HG02840 (cell line): ENCODE results near the gene POLR1F.
"Not testable (repeated sequence)": the region's sequence is repeated elsewhere in the genome, so short reads cannot be mapped to it uniquely, and the experiment has no call there.

Experiments used
- ATAC-seq: cut with Tn5 transposase; IDR thresholded peaks from one replicate; pipeline ENCODE4 v1.9.1; 2021; ENCODE audit warnings: mild to moderate bottlenecking, moderate library complexity, moderate number of reproducible peaks; ENCODE audit not compliant: unreplicated experiment, low FRiP score

The POLR1F gene, protein sequence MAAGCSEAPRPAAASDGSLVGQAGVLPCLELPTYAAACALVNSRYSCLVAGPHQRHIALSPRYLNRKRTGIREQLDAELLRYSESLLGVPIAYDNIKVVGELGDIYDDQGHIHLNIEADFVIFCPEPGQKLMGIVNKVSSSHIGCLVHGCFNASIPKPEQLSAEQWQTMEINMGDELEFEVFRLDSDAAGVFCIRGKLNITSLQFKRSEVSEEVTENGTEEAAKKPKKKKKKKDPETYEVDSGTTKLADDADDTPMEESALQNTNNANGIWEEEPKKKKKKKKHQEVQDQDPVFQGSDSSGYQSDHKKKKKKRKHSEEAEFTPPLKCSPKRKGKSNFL

DNA sequence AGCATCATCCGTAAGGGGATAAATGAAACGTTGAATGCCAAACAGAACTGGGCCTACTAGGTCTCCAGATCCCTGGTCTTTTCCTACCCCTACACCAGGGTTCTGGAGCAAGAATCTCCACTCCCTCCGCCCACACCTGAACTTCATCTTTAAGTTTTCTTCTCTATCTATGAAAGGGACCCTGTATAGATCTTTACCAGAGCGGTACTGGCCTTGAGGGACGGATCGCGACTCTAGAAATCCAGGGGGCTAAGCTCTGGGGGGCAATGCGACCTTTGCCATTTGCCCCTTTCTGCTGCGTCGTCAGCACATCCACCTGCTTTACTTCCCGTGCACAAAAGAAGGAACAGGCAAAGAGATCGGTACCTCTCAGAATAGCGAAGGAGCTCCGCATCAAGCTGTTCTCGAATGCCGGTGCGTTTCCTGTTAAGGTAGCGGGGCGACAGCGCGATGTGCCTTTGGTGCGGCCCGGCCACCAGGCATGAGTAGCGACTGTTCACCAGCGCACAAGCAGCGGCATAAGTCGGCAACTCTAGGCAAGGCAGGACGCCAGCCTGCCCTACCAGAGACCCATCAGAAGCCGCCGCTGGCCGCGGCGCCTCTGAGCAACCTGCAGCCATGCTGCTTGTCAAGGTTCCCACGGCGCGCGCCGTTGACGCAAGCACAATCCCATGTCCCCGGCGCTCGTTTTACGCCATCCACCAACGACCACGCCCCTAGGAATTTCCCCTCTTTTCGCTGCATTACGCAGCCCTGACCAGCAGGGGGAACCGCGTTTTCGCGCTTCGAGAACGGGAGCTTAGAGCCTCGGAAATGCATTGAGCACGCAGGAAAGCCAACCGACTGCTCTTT, at the start of gene POLR1F:
Gene POLR1F (minus strand): TSS at position 641 of the 852 bp plus-strand sequence. CDS start 21 bp downstream, at position 620.
- peak; percentile 99 for ATAC-seq

DNA sequence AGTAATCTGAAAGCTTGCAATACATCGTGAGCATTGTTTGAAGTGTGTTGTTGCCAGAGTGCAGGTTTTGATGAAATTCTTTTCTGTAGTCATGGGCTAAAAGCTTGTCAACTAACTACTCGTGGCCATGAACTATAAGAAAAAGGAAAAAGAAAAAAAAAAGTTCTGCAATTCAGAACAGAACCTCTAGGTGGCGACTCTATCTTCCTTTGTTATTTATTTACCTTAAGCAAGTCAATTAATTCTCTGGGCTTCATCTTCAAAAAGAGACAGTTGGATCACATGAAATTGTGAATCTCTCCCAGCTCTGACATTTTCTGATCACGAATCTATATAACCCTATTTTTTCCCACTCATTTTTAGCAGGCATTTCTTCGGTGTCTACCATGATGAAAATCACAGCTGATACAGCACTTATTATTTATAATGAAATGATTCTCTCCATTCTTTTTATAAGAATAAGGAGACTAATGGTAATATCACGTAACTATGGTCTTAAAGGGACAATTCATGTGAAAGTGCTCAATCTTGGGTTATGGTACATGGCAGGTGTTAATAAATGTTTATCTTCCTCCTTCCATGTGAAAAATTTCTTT, 45.8 kb upstream of the POLR1F start:
- ATAC-seq, result no peak

DNA sequence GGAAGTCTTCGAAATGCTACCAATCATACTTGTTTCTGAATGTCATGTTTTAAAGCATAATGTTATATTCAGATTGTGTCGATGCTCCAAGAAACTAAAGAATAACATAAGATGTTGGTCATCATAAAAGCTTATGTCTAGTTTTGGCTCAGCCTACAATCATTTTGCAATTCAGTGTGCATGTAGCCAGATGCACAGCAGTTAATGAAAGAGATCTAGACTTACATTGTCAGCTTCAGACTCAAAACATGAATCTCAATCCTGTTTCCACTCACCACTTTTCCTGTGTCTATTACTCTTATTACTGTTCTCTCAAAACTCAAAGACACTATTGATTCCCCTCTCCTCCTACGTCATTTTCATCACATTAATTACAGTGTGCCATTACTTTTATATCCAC, 43.2 kb upstream of the POLR1F start:
- no peak for ATAC-seq

DNA sequence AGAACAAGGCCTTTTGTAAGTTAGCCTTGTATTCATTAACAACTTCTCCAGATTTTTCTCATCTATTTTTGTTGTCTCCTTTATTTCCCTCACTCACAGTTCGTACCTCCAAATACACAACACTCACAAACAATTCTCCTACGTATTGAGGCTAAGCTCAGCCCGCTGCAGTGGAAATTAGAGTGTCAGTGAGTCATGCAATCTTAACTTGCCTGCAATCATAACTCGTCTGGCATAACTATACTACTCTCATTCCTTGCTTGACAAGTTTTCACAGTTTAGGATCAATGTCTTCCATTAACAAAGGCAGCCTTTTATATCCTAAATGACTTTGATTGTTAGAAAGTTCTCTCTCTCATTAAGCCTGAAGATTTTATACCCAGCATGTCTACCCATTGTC, 40.8 kb upstream of the POLR1F start:
- ATAC-seq, result no peak

DNA sequence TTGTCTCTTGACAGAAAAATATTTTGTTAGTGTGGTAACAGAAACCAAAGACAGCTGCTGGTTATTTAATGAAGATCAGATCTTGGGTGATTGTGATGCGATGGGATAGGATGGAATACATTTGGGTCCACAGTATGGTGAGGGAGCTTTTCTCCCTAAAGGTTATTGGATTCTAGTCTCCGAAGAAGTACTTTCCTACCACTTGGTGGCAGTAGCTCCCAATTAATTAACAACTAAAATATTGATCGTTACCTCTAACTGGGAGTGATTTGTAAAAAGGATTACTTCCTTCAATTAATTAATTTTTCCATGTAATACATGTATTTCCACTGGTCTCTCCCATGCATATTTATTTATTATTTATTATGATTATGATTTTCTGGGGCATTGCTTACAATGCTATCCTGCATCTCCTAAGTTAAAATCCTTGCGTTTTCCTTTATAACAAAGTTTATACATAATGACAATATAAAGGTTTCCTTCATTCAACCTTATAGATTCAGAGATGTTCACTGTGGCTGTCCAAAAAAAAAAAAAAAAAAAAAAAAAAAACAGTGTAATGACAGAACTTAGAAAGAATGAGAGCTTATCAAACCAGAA, 39.0 kb upstream of the POLR1F start:
- ATAC-seq, result no peak

DNA sequence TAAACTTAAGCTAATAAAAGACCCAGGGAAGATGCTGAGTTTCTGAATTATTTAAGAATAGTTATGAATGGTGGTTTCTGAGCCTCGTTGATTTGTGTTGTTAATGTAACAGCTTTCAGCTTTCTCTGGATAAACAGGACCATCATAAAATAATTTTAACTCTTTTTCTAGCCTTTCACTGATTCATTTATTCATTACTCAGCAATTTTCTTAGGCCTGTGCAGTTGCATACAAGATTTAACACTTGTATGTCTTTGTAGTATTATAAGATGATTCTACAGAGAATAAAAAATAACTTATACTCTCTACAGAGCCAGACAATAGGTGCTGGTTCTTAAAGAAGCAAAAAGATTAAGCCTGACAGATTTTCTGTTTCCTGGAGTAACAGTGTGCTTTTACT, 35.2 kb upstream of the POLR1F start:
- ATAC-seq, result no peak

DNA sequence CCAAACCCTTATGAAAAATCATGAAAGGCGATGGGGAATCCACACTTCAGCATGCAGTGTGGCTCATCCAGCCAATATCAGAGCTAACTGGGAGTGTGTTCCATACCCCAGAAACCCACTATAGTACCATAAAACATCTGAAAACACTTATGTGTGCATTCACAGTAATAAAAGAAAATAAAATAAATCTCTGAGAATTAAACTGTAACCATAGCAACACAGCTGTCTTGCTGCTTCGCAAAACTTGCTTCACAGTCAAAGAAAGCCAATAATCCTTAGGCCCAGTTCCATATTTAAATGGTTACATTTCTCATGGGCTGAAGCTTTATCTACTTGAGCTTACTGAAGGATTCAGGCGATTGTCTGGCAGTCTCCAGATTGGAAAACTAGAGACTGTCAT, 19.9 kb upstream of the POLR1F start:
- ATAC-seq, result no peak

DNA sequence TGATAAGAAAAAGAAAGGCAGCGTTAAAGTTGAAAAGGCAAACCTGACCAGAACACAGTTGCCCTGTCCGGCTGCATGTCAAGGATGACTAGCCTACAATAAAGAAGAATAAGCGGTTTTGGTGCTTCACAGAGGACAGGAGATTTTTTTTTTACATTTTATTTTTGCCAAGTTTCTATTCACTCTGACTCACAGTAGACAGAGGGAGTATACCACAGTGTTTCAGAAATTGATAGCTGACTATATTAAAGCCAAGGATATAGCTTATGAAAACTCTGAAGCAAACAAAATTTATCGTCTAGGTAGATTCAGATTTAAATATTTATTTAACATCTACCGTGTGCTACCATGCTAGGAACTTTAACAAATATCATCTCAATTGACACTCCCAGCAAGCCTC, 16.9 kb upstream of the POLR1F start:
- ATAC-seq, result no peak

DNA sequence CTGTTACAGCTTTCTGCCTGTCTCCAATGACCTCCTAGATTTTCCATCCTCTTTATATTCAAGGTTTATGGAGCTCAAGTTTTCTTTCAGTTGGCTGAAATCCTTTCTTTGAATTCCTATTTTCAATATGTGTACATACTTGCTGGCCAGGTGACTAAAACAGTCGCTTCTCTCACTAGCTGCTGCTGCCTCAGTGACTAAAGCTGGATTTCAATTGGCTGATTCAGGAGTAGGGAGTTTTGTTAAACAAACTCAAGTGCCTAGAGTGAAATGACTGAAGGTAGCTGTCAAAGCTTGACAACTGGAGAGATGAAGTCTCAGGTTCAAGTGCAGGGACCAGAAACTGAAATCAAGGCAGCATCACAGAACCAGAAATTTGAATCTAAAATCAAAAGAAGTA, 6.7 kb upstream of the POLR1F start:
- ATAC-seq, result no peak

DNA sequence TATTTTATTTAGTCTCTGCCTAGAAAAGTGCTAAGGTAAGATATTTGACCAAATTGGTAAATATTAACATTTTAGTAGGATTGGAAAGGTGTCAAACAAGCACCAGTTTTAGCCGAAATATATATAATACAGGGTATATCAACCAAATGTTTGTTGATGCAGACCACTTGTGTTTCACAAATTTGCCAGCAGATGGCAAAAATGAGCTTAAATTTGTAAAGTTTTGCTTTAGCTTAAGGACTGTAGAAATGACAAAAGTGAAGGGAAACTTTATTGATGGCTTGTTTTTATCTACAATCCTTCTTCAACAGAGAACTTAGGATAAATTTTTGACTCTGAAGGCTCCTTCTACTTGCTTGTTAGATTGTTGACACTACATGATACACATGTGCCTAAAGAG, 4.8 kb upstream of the POLR1F start:
- ATAC-seq, result no peak

DNA sequence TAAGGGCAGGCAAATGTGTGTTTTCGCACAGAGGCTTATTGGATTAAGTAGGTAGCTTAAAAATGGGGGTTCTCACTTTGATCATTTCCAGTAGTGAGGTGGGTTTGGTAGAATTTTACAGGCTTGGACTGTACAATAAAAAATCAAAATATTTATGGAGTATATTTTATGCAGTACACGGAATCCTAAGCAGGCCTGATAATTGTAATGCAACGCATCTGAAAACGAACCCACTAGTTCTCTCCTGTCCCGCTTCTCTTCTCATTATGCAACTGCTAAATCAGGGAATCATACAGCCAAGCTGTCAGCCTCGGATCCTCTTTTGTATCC, 377 bp upstream of the POLR1F start:
- peak; percentile 0 for ATAC-seq

DNA sequence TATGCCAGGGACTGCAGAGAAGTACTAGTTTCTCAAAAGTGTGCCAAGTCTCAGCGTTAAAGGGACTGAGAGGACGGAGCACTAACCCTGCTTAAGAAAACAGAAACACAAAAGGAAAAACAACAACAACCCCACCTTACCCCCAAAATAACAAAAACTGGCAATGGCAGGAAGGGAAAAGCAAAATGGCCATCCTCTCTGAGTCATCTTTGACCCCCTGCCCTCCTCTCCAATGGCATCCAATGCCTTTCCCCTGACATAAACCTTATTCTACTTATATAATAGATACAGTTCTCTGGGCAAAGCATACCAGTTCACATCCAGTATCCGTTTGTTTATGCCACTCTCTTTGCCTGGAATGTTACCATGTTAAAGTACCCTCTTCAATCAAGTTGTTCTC, 1.6 kb downstream of the POLR1F start:
- no peak for ATAC-seq

DNA sequence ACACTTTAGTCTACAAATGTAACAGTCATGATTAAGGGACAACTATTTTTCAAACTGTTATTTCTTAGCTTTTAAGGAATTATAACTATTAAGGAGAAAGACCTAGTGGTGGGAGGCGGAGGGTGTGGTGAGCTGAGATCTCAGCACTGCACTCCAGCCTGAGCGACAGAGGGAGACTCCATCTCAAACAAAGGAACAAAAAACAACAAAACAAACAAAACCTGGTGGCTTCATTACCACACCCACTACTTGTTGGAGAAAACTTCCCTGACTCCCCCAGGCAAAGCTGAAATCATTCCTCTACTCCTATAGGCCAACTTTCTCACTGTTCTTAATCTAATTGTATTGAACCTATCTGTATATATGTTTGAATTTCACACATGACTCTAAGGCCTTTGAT, 3.2 kb downstream of the POLR1F start:
- ATAC-seq, result no peak

DNA sequence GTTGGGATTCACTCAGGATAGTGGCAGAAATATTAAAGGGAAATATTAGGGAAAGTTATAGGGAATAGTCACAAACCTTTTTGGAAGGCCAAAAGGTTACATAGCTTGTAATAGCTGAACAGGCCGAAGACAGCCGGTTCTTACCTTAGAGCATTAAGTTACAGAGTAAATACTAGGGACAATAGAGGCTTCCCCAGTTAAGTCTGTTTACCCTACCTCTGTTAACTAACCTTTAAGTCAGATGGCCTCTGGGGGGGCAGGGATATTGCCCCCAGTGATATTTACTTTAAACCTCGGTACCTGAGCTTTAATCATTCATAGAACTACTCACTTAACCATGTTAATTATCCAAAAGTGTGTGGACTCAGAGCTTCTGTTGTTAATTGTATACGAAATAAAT, 7.4 kb downstream of the POLR1F start:
- no peak for ATAC-seq

DNA sequence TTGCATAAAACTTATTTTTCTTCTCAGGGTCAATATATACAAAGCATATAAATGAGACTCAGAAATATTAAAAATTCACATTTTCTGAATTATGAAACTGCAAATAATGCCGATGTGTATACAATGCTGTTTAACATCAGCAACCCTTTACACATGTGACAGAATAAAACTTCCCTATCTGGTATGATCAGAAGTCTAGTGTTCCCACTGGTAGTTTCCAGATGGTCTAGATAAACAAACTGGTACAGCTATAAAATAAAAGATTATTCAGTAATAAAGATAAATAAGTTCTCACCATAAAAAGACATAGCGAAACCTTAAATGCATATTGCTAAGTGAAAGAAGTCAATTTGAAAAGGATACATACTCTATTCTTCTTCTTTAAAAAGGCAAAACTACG, 7.9 kb downstream of the POLR1F start:
- ATAC-seq, result no peak

DNA sequence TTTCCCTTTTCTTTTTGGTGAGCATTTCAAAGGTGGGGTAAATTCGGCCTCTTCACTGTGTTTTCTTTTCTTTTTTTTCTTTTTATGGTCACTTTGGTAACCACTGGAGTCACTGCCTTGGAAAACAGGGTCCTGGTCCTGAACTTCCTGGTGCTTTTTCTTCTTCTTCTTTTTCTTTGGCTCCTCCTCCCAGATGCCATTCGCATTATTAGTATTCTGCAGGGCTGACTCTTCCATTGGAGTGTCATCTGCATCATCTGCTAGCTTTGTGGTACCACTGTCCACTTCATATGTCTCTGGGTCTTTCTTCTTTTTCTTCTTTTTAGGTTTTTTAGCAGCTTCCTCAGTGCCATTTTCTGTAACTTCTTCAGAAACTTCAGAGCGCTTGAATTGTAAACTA, 10.5 kb downstream of the POLR1F start:
- no peak for ATAC-seq

DNA sequence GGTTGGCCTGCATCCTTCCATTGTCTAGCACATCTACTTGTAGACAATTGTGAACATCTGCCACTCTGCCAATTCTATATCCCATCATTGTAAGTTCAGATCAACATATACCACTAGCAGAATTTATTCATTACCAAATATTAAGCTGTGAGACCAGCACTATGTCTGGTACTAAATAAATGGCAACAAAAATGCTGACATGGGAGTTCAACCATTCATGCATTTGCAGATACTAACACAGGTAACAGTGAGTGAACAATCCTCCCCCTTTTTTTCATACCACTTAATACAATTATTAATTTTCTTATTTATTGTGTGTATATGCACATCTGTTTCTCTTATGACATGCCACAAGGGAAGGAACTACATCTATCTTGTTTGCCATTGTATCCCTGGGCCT, 11.9 kb downstream of the POLR1F start:
- no peak for ATAC-seq

DNA sequence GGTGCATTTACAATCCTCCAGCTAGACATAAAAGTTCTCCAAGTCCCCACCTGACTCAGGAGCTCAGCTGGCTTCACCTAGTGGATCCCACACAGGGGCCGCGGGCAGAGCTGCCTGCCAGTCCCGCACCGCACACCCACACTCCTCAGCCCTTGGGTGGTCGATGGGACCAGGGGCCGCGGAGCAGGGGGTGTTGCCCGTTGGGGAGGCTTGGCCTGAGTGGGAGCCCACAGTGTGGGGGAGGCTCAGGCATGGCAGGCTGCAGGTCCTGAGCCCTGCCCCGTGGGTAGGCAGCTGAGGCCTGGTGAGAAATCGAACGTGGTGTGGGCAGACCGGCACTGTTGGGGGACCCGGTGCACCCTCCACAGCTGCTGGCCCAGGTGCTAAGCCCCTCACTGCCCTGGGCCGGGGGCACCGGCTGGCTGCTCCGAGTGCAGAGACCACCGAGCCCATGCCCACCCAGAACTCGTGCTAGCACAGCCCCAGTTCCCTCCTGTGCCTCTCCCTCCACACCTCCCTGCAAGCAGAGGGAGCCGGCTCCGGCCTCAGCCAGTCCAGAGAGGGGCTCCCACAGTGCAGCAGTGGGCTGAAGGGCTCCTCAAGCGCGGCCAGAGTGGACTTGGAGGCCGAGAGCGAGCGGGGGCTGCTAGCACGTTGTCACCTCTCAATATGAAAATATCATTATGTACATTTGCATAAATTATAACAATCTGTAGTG, 16.6 kb downstream of the POLR1F start:
- no peak for ATAC-seq

DNA sequence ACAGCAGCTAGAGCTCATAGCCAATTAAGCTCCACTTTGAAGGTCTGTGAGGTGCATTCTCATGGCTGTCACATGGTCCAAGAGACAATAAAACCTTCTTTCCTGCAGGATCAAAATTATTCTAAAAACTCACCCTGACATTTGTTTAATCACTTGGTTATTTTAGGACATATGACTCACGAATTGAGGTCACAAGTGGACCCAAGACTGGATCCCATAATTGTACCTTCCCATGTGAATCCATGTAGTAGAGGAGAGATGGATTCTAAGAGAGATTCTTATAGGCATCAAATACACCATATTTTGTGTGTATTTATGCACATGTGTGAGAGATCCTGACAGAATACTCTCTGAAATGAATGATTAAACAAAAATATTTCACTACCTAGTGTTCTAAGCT, 18.1 kb downstream of the POLR1F start:
- no peak for ATAC-seq

DNA sequence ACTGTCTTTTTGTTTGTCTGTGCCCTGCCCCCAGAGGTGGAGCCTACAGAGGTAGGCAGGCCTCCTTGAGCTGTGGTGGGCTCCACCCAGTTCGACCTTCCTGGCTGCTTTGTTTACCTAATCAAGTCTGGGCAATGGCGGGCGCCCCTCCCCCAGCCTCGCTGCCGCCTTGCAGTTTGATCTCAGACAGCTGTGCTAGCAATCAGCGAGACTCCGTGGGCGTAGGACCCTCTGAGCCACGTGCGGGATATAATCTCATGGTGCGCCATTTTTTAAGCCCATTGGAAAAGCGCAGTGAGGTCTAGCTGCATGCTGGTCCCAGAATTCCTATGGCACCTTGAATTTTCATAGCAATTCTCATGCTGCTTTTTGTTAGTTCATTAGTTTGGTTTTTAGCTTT, 19.7 kb downstream of the POLR1F start:
- not testable (repeated sequence) for ATAC-seq

DNA sequence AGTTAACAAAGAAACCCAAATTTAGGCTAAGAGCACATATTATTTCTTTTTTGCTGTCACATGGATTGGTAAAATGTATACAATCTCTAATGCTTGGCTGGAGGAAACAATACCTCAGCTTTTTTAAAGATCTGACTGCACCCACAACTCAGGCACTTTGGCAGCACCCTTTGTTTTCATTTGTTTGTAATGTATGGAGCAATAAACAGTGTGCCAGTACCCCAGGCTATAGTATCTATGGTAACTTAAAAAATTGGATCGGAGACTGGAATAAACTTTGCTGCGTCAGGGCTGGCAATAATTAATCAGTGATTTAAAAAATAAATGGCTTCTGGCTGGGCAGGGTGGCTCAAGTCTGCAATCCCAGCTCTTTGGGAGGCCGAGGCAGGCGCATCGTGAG, 27.2 kb downstream of the POLR1F start:
- ATAC-seq, result no peak
